GM12892 (cell line): Measurements from ENCODE around the gene CCNJL.

Experiments
- DNase-seq: peaks from one replicate; pipeline ENCODE4 v3.0.0; 2011; ENCODE audit not compliant: insufficient read length
- FAIRE-seq: peaks from 2 replicates; lab custom pipeline; 2011; peaks lifted over from hg19 to GRCh38; lab: Jason Lieb, UNC
- POLR2A ChIP-seq: IDR thresholded peaks from 2 replicates; pipeline ENCODE4 v1.6.1; 2011; ENCODE audit warnings: low read depth, low read length, control low read depth
- POLR2AphosphoS5 ChIP-seq: IDR thresholded peaks from 2 replicates; pipeline ENCODE4 v1.6.1; 2011; ENCODE audit warnings: low read depth, low read length, control low read depth
- TAF1 ChIP-seq: IDR thresholded peaks from 2 replicates; pipeline ENCODE4 v1.6.1; 2011; ENCODE audit warnings: low read depth, mild to moderate bottlenecking, control low read depth, low read length, borderline replicate concordance

Gene CCNJL

DNA sequence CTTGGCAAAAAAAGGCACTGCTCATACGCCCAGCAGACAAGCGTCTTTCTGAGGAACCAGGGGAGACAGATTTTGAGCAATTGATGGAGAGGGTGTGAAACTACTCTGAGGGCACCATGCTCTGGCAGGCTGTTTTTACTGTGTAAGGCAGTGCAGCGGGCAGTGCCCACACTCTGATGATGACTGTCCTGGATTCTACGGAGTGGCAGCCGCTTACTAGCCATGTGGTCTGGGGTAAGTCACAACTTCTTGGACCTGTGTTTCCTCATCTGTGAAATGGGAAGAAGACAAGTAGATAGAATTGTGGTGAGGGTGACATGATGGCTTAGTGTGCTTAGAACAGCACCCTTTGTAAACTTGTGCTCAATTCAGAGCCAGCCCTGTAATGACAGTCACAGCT, 44.2 kb downstream of the CCNJL start:
- FAIRE-seq (no peak), DNase-seq (no peak)
- TF ChIP-seq TAF1 (no peak), POLR2AphosphoS5 (no peak), POLR2A (no peak)

DNA sequence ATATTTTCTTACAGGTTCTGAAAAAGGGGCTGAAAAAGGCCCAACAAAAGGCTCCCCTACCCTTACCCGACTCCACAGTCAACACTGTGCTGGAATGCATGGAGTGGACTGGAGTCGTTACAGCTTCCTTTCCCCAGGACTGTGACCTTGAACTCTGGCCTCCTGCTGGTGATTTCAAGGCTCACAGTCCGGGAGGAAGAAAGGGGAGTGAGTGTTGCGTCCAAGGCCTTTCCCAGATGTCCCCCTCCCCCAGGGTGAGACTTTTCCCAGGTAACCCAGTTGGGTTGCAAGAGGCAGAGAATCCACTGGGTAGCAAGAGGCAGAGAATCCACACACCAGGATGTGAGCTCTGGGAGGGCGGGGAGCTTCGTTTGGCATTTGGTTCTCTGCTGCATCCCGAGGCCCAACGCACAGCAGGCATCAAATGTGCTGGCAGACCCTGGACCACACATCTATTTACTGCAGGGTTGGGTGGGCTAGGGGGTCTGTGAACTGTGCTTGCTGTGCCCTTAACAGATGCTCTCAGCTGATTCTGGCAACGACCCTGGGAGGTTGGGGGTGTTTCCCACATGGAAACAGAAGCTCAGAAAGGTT, 45.5 kb downstream of the CCNJL start:
- DNase-seq = no peak
- no peak for FAIRE-seq
- TF ChIP-seq TAF1 (no peak), POLR2A (no peak), POLR2AphosphoS5 (no peak)

DNA sequence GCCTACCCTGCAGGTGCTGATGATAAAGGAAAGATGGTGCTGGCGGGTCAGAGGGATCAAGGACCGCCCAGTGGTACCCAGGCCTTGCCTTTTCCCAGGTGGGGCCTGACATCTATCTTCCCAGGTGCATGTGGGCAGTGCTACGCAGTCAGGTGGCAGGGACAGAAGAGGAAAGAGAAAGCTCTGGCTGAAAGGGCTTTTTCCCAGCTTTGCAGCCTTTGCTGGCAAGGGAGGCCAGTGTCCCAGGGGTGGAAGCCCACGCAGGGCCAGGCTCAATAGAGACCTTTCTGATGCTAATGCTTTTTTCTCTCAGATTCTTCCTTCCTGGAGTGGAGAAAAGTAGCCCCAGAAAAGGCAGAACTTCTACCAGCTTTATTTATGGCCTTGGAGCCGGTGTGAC, 46.3 kb downstream of the CCNJL start:
- no peak for TF ChIP-seq POLR2A
- FAIRE-seq = no peak

DNA sequence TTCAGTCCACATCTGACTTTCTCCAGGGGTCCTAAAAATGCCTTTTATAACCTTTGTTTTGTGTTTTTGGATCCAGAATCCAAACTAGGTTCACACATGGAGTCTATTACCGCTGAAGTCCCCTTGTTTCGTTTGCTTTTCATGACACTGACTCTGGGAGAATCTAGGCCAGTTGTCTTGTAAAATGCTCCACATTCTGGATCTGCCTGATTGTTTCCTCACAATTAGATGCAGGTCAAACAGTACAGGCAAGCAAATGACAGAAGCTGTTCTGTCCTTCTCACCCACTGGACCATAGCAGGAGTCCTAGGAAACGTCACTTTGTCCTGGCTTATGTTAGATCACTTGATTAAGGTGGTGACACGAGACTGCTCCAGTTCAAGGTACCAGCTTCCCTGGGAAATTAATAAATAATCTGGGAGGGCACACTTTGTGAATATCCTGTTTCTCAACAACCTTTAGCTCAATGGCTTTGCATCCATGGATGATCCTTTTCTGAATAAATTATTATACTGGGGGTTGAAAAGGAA, 49.0 kb downstream of the CCNJL start:
- FAIRE-seq = no peak
- DNase-seq = no peak
- TF ChIP-seq POLR2A (no peak), TAF1 (no peak), POLR2AphosphoS5 (no peak)

More for the DNA sequence above, 46.3 kb downstream of the CCNJL start:
- no peak for DNase-seq

DNA sequence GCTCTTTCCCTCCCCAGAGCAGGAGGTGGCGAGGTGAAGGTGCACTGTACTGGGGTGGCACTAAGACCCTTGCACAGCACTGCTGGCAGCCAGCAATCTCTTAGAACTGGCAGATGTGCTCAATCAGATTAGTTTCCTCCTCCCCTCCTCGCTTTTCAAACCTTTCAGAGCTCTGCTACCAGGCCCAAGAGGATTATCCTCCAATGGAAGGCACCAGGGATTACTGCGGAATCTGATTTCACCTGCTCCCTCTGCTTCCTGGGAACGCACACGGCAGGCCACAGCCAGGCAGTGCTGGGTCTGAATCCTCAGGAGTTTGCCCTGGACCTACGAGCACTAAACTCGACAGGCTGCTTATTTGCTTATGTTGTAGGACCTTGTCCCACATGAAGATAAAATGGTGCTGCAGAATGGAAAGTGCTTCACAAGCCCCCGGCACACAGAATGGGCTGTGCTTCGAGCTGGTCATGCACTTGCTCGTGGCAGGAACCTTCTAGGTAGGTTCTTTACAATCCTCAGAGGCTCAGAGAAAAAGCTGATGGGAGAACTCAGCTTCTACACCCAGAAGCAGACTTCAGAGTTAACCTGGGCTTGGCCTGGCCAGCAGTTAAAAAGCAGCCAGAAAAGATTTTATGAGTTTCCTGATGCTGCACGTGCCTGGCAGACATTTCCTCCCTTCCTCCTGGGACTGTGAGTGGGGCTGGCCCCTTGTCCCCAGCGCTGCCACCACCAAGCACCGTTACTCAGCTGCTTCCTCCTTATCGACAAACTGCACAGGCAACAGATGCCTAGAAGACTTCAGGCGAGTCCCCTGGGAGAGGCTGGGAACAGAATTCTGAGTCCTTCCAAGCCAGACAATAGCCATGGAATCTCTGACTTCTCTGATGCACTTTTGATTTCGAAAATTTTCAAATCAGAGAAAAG, 50.0 kb downstream of the CCNJL start:
- no peak for DNase-seq
- no peak for FAIRE-seq
- TF ChIP-seq POLR2A (no peak), TAF1 (no peak)

DNA sequence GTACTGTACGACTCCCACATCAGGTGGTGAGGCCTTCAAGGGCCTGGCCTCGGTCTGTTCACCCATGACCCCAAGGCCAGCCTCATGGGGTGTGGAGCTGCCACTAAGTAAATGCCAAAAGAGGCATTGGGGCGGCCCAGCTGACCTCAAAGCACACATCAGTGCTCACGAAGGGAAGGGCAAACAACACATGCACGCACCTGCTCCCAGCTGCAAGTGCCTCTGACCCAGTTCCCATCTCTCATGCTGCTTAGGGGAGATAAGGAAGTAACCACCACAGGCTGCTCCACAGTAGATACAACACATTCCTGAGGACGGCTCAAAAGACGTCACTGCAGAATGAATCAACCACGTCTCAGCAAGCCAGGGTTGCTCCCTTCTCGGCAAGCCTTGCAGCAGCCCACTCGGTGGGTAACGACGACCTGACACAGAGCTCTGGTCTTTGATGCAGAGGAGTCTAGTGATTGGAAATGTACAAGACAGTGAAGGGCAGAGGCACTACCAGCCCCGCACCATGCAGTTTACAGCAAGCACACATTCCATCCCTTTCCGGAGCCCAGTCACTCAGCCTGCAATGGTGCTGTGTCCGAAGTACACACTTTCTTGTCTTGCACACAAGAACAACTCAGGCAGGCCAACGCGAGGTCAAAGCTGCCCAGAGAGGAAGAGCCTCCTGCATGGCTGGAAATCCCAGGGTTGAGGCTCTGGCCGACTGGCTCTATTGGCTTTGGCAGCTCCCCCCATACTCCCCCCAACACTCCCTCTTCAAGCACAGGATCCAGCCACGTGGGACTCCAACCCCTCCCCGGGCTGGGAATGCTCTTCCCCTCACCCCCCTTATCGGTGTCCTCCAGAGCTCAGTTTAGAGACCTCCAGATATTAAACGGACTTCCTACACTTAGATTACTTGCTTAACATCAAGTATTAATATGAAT, 51.2 kb downstream of the CCNJL start:
- FAIRE-seq = no peak
- TF ChIP-seq TAF1 (no peak), POLR2AphosphoS5 (no peak), POLR2A (no peak)
- no peak for DNase-seq

DNA sequence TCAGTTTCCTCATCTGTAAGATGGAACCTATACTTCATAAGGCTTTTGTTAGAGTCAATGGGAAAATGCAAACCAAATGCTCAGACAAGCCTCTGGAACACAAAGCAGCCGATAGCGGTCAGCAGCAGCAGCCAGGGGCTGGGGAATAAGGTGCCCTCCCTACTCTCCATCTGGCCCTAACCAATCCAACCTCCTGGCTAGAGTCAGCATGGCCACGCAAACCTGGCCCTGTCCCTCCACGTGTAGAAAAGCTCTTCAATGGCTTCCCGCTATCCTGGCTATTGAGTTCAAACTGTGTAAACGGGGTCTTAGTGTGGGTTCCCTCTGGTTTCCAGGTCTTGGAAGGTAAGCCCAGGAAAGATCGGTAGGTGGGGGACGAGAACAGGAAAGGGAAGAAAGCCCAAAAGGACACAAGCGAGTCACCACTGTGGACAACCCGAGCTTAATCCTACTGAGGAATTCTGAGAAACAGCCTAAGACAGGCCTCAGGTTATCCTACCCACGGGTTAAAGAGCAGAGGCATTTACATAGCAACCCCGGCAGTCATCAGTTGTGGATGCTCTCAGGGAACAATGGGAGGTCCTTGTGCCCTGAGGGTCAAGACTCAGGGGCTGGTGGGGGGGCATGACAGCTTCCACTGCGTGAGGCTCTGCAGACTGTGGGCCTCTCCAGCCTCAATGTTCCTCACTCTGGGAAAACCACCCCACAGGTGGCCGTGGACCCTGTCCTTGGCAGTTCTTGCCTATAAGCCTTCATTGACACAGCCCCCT, 52.2 kb downstream of the CCNJL start:
- TF ChIP-seq POLR2A (no peak), POLR2AphosphoS5 (no peak), TAF1 (no peak)
- FAIRE-seq = no peak
- DNase-seq = no peak

DNA sequence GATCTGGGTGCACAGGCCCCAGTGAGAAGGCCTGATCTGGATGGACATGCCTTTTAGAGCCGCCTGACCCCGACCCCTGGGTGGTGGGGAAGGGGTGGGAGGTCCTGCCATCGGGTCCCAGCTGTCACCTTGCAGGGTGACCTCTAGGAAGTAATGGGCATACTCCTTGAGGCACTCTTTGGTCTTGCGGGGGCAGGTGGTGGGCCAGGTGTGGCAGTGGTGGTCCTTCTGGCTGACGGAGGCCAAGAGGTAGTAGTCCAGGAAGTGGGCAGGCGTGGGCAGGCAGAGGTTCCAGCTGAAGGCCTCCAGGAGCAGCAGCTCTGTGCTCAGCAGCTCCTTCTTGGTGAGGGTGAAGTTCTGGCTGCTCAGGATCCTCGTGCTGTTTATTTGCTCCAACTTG, 53.0 kb downstream of the CCNJL start:
- DNase-seq = no peak
- TF ChIP-seq POLR2A (no peak), POLR2AphosphoS5 (no peak), TAF1 (no peak)
- FAIRE-seq = no peak

DNA sequence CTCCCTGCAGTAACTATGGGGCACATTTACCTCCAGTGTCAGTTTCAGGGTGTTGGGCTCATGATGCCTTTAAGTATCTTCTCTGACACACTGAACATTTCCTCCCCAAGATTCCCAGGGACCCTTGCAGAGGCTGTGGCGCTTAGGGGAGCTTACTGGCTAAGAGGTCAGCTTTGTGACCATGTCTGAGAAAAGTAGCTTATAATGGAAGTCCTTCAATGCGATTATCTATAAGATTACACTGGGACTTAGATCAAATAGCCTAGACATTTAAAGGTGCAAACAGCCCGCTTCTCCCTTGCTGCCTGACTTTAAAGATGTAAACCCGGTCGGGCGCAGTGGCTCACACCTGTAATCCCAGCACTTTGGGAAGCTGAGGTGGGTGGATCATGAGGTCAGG, 57.7 kb downstream of the CCNJL start:
- no peak for FAIRE-seq
- TF ChIP-seq POLR2AphosphoS5 = no peak
- TF ChIP-seq TAF1 = no peak
- no peak for TF ChIP-seq POLR2A
- DNase-seq = no peak

DNA sequence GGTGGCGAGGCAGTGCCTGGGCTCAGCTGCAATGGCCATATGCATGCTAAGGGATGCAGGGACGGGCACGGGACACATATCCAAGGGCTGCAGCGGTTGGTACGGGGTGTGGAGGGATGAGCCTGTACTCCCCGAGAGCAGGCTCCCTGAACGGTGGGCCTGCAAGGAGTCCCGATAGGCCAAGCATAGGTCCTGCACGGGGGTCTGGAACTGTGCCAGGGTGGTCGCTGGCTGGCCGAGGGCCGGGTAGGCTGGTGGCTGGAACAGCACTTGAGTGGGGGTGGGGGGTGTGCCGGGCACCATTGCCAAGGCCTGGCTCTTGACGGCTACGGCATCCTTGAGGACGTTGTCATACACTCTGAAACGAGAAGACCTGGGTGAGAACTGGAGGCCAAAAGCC, 58.9 kb downstream of the CCNJL start:
- DNase-seq (no peak), FAIRE-seq (no peak)
- no peak for TF ChIP-seq POLR2AphosphoS5
- no peak for TF ChIP-seq TAF1
- TF ChIP-seq POLR2A = no peak
